HEK293 (cell line): ENCODE measurements around the gene FBXO36.

Experiments used
- ZNF121 ChIP-seq: fragments of 450-650 bp; formaldehyde crosslinking; IDR thresholded peaks from 2 replicates; pipeline ENCODE4 v1.5.1; 2016; ENCODE audit warnings: missing biosample characterization, missing genetic modification characterization
- ZSCAN30 ChIP-seq: fragments of 450-650 bp; IDR thresholded peaks from 2 replicates; pipeline ENCODE4 v1.5.1; 2018; ENCODE audit warnings: missing biosample characterization, mild to moderate bottlenecking, missing genetic modification characterization, moderate library complexity
- TF ChIP-seq, protein P1 (sequence below): fragments of 450-650 bp; formaldehyde crosslinking; IDR thresholded peaks from 2 replicates; pipeline ENCODE4 v1.5.1; 2016; ENCODE audit warnings: missing biosample characterization, missing genetic modification characterization

DNA sequence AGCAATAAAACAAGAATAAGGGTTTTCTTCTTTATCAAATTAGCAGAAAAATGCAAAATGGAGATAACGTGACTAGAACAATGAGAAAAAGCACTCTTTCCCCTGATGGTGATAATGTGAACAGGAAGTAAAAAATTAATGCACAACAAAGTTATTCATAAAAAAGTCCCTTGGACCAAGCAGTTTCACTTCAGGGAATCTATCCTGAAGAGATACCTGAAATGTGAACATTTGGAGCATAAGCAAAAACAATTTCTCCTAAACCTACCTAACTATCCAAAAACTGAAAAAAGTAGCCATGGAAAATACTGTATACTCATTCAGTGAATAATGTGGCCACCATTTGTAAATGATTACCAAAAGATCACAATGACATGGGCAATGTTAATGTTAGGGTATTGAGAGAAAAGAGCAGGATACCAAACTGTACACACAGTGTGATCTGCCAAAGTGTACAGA is 49.2 kb upstream of the FBXO36 start:
- TF ChIP-seq ZNF121 (tag by site-specific recombination) = no peak
- TF ChIP-seq ZSCAN30 (tag by site-specific recombination) = no peak
- TF ChIP-seq, protein P1, sequence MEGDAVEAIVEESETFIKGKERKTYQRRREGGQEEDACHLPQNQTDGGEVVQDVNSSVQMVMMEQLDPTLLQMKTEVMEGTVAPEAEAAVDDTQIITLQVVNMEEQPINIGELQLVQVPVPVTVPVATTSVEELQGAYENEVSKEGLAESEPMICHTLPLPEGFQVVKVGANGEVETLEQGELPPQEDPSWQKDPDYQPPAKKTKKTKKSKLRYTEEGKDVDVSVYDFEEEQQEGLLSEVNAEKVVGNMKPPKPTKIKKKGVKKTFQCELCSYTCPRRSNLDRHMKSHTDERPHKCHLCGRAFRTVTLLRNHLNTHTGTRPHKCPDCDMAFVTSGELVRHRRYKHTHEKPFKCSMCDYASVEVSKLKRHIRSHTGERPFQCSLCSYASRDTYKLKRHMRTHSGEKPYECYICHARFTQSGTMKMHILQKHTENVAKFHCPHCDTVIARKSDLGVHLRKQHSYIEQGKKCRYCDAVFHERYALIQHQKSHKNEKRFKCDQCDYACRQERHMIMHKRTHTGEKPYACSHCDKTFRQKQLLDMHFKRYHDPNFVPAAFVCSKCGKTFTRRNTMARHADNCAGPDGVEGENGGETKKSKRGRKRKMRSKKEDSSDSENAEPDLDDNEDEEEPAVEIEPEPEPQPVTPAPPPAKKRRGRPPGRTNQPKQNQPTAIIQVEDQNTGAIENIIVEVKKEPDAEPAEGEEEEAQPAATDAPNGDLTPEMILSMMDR (tag by site-specific recombination) = no peak
